ENCODE results near the gene VTCN1.

The VTCN1 gene

GRCh38 chr1:117244306-117244705 lies 33.6 kb upstream of the VTCN1 start:
- Histone ChIP-seq H3K36me3 (ENCODE audit: control insufficient read depth, insufficient read depth, low read length) (no peaks in the 10 kb centered on the region), H3K27me3 (replicated peaks; ENCODE audit: control insufficient read depth, insufficient read depth, low read length) (no peaks in the 10 kb centered on the region), H3K4me3 (replicated peaks; ENCODE audit: low read depth, low read length) (no peak overlapping the region)
- DNase-seq (ENCODE audit: extremely low read depth, insufficient read length), result no peak
- TF ChIP-seq CTCF (IDR thresholded peaks at IDR 0.05; ENCODE audit: insufficient read depth, low read length, poor library complexity, severe bottlenecking), result no peak

GRCh38 chr1:117241512-117241911 lies 30.8 kb upstream of the VTCN1 start:
- no peak for DNase-seq (ENCODE audit: extremely low read depth, insufficient read length)
- no peaks in the 10 kb centered on the region for H3K27me3 ChIP-seq (replicated peaks; ENCODE audit: control insufficient read depth, insufficient read depth, low read length)
- no peak for TF ChIP-seq CTCF (IDR thresholded peaks at IDR 0.05; ENCODE audit: insufficient read depth, low read length, poor library complexity, severe bottlenecking)
- no peak overlapping the region for H3K4me3 ChIP-seq (replicated peaks; ENCODE audit: low read depth, low read length)
- no peaks in the 10 kb centered on the region for H3K36me3 ChIP-seq (ENCODE audit: control insufficient read depth, insufficient read depth, low read length)

GRCh38 chr1:117240547-117240946 lies 29.8 kb upstream of the VTCN1 start:
- no peaks in the 10 kb centered on the region for H3K36me3 ChIP-seq (ENCODE audit: control insufficient read depth, insufficient read depth, low read length)
- no peak for TF ChIP-seq CTCF (IDR thresholded peaks at IDR 0.05; ENCODE audit: insufficient read depth, low read length, poor library complexity, severe bottlenecking)
- DNase-seq (ENCODE audit: extremely low read depth, insufficient read length), result no peak
- no peak overlapping the region for H3K4me3 ChIP-seq (replicated peaks; ENCODE audit: low read depth, low read length)
- no peaks in the 10 kb centered on the region for H3K27me3 ChIP-seq (replicated peaks; ENCODE audit: control insufficient read depth, insufficient read depth, low read length)

GRCh38 chr1:117239467-117239866 lies 28.7 kb upstream of the VTCN1 start:
- no peak for DNase-seq (ENCODE audit: extremely low read depth, insufficient read length)
- TF ChIP-seq CTCF (IDR thresholded peaks at IDR 0.05; ENCODE audit: insufficient read depth, low read length, poor library complexity, severe bottlenecking), result no peak
- no peaks in the 10 kb centered on the region for H3K36me3 ChIP-seq (ENCODE audit: control insufficient read depth, insufficient read depth, low read length)
- no peak overlapping the region for H3K4me3 ChIP-seq (replicated peaks; ENCODE audit: low read depth, low read length)
- H3K27me3 ChIP-seq (replicated peaks; ENCODE audit: control insufficient read depth, insufficient read depth, low read length), result no peaks in the 10 kb centered on the region

GRCh38 chr1:117237726-117238381 lies 27.1 kb upstream of the VTCN1 start:
- H3K36me3 ChIP-seq (ENCODE audit: control insufficient read depth, insufficient read depth, low read length), result no peaks in the 10 kb centered on the region
- no peak overlapping the region for H3K4me3 ChIP-seq (replicated peaks; ENCODE audit: low read depth, low read length)
- H3K27me3 ChIP-seq (replicated peaks; ENCODE audit: control insufficient read depth, insufficient read depth, low read length), result no peaks in the 10 kb centered on the region
- no peak for TF ChIP-seq CTCF (IDR thresholded peaks at IDR 0.05; ENCODE audit: insufficient read depth, low read length, poor library complexity, severe bottlenecking)
- DNase-seq (ENCODE audit: extremely low read depth, insufficient read length), result no peak
